Loucy (cell line): Measurements from ENCODE around the gene PLPP3.

Source experiments
- H2AFZ ChIP-seq: fragments of 200-600 bp; sonication (generic); 2 replicates; pipeline ENCODE4 v1.6.0; 2016; ENCODE audit warnings: antibody characterized with exemption, mild to moderate bottlenecking, low read length, moderate library complexity
- H3F3A ChIP-seq: fragments of 200-600 bp; 2 replicates; pipeline ENCODE4 v1.6.0; 2016; ENCODE audit warnings: antibody characterized with exemption, low read depth, mild to moderate bottlenecking
- H3K27me3 ChIP-seq: fragments of 200-600 bp; sonication (generic); 2 replicates; pipeline ENCODE4 v1.6.1; 2014; ENCODE audit warnings: low read length, mild to moderate bottlenecking; ENCODE audit not compliant: insufficient read depth, poor library complexity, severe bottlenecking
- H3K36me3 ChIP-seq: fragments of 200-600 bp; sonication (generic); 2 replicates; pipeline ENCODE4 v1.6.1; 2016; ENCODE audit warnings: low read length; ENCODE audit not compliant: insufficient read depth
- H3K4me1 ChIP-seq: fragments of 200-600 bp; sonication (generic); 2 replicates; pipeline ENCODE4 v1.5.1; 2014; ENCODE audit warnings: low read length, mild to moderate bottlenecking; ENCODE audit not compliant: insufficient read depth, poor library complexity, severe bottlenecking
- H3K4me2 ChIP-seq: fragments of 200-600 bp; sonication (generic); 2 replicates; pipeline ENCODE4 v1.6.0; 2014; ENCODE audit warnings: antibody characterized with exemption, low read length, low read depth, mild to moderate bottlenecking; ENCODE audit not compliant: poor library complexity, severe bottlenecking
- H3K4me3 ChIP-seq: fragments of 200-600 bp; sonication (generic); 2 replicates; pipeline ENCODE4 v1.5.1; 2014; ENCODE audit warnings: low read length, mild to moderate bottlenecking, mixed read lengths; ENCODE audit not compliant: poor library complexity, severe bottlenecking
- H3K79me2 ChIP-seq: fragments of 200-600 bp; sonication (generic); 2 replicates; pipeline ENCODE4 v1.6.1; 2014; ENCODE audit warnings: low read length; ENCODE audit not compliant: insufficient read depth
- H3K9ac ChIP-seq: fragments of 200-600 bp; sonication (generic); 2 replicates; pipeline ENCODE4 v1.6.0; 2014; ENCODE audit warnings: mild to moderate bottlenecking, low read depth, low read length, moderate library complexity; ENCODE audit not compliant: poor library complexity, severe bottlenecking
- H3K9me2 ChIP-seq: fragments of 200-600 bp; sonication (generic); replicated peaks from 2 replicates; pipeline ENCODE4 v1.6.1; 2016; ENCODE audit warnings: low read depth, low read length, mixed read lengths
- H3K9me3 ChIP-seq: fragments of 200-600 bp; sonication (generic); 2 replicates; pipeline ENCODE4 v1.6.1; 2014; ENCODE audit warnings: mild to moderate bottlenecking, antibody characterized with exemption, low read length, low read depth; ENCODE audit not compliant: insufficient read depth
- H4K20me1 ChIP-seq: fragments of 200-600 bp; sonication (generic); 2 replicates; pipeline ENCODE4 v1.6.0; 2014; ENCODE audit warnings: antibody characterized with exemption, low read length, mild to moderate bottlenecking; ENCODE audit not compliant: insufficient read depth, poor library complexity, severe bottlenecking
- EZH2phosphoT487 ChIP-seq: fragments of 200-600 bp; IDR thresholded peaks from 2 replicates; pipeline ENCODE4 v1.6.1; 2018; ENCODE audit warnings: antibody characterized with exemption, mild to moderate bottlenecking, moderate library complexity, borderline replicate concordance
- TF ChIP-seq, protein P1 (sequence below): fragments of 200-600 bp; sonication (generic); conservative IDR thresholded peaks from 2 replicates; pipeline ENCODE4 v1.5.1; 2014; ENCODE audit warnings: mild to moderate bottlenecking, antibody characterized with exemption, low read length

Gene PLPP3

GRCh38 chr1:56495538-56495937 is 83.8 kb downstream of the PLPP3 start:
- Histone ChIP-seq H3K36me3 (no peaks in the 10 kb centered on the region), H3K4me3 (no peak overlapping the region), H3K4me1 (no peaks in the 10 kb centered on the region), H3F3A (no peaks in the 10 kb centered on the region), H3K4me2 (no peak overlapping the region), H4K20me1 (no peaks in the 10 kb centered on the region), H3K9me2 (no peaks in the 10 kb centered on the region), H2AFZ (no peak overlapping the region), H3K27me3 (no peaks in the 10 kb centered on the region), H3K9me3 (0 out of 2 replicates have a peak, but pooled peaks cover 2% of the 10 kb centered on the region), H3K79me2 (no peaks in the 10 kb centered on the region), H3K9ac (no peak overlapping the region)
- TF ChIP-seq, protein P1, sequence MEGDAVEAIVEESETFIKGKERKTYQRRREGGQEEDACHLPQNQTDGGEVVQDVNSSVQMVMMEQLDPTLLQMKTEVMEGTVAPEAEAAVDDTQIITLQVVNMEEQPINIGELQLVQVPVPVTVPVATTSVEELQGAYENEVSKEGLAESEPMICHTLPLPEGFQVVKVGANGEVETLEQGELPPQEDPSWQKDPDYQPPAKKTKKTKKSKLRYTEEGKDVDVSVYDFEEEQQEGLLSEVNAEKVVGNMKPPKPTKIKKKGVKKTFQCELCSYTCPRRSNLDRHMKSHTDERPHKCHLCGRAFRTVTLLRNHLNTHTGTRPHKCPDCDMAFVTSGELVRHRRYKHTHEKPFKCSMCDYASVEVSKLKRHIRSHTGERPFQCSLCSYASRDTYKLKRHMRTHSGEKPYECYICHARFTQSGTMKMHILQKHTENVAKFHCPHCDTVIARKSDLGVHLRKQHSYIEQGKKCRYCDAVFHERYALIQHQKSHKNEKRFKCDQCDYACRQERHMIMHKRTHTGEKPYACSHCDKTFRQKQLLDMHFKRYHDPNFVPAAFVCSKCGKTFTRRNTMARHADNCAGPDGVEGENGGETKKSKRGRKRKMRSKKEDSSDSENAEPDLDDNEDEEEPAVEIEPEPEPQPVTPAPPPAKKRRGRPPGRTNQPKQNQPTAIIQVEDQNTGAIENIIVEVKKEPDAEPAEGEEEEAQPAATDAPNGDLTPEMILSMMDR, result no peak
- TF ChIP-seq EZH2phosphoT487, result no peak

- TF ChIP-seq EZH2phosphoT487, result no peak
- TF ChIP-seq, protein P1, result no peak
- H2AFZ ChIP-seq, result no peak overlapping the region
- H3K9ac ChIP-seq, result no peak overlapping the region
- no peak overlapping the region for H3K4me2 ChIP-seq
- no peaks in the 10 kb centered on the region for H4K20me1 ChIP-seq
- no peaks in the 10 kb centered on the region for H3F3A ChIP-seq
- no peaks in the 10 kb centered on the region for H3K27me3 ChIP-seq
- H3K79me2 ChIP-seq, result no peaks in the 10 kb centered on the region
- H3K9me3 ChIP-seq, result 0 out of 2 replicates have a peak, but pooled peaks cover 2% of the 10 kb centered on the region
- H3K4me3 ChIP-seq, result no peak overlapping the region
- H3K36me3 ChIP-seq, result no peaks in the 10 kb centered on the region
- H3K9me2 ChIP-seq, result no peaks in the 10 kb centered on the region
- no peaks in the 10 kb centered on the region for H3K4me1 ChIP-seq
These were observed 85.1 kb downstream of the PLPP3 start for GRCh38 chr1:56494306-56494705.

GRCh38 chr1:56493826-56494225 is 85.5 kb downstream of the PLPP3 start:
- Histone ChIP-seq H3K9ac (no peak overlapping the region), H3K4me1 (no peaks in the 10 kb centered on the region), H3K79me2 (no peaks in the 10 kb centered on the region), H3K27me3 (no peaks in the 10 kb centered on the region), H3F3A (no peaks in the 10 kb centered on the region), H3K36me3 (no peaks in the 10 kb centered on the region), H3K9me2 (no peaks in the 10 kb centered on the region), H3K4me3 (no peak overlapping the region), H4K20me1 (no peaks in the 10 kb centered on the region), H3K9me3 (0 out of 2 replicates have a peak, but pooled peaks cover 2% of the 10 kb centered on the region), H2AFZ (no peak overlapping the region), H3K4me2 (no peak overlapping the region)
- no peak for TF ChIP-seq EZH2phosphoT487
- TF ChIP-seq, protein P1, result no peak
